ENCODE measurements around the gene PRIM2.
"Not testable (repeated sequence)": the region's sequence is repeated elsewhere in the genome, so short reads cannot be mapped to it uniquely, and the experiment has no call there.

DNA sequence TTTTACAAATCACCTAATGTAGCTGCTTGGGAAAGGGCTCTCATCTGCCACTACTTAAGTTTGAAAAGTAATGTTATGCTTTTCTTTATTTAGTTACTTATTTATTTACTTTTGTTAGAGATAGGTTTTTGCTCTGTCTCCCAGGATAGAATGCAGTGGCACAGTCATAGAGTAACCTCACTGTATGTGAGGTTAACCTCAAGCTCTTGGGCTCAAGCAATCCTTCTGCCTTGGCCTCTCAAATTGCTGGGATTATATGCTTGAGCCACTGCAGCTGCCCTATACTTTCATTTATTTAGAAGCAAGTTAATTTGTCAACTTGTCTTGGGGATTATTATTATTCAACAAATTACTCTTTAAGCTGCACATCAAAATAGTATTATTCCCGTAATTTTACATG lies 255.4 kb downstream of the PRIM2 start:
- not testable (repeated sequence) for TF ChIP-seq CHD1 (IDR thresholded peaks at IDR 0.05; ENCODE audit: low read depth, low read length); POLR2A (IDR thresholded peaks at IDR 0.05; ENCODE audit: low read depth, low read length); RAD21 (IDR thresholded peaks at IDR 0.05; ENCODE audit: low read length); RCOR1 (IDR thresholded peaks at IDR 0.05; ENCODE audit: insufficient replicate concordance, low read length); RFX5 (IDR thresholded peaks at IDR 0.05; ENCODE audit: low read depth, low read length); SMC3 (IDR thresholded peaks at IDR 0.05; ENCODE audit: low read depth, low read length); MXI1 (IDR thresholded peaks at IDR 0.05; ENCODE audit: borderline replicate concordance, low read depth, low read length); BHLHE40 (IDR thresholded peaks at IDR 0.05; ENCODE audit: low read depth, low read length); MAFK (IDR thresholded peaks at IDR 0.05; ENCODE audit: low read depth, low read length); MAZ (IDR thresholded peaks at IDR 0.05; ENCODE audit: borderline replicate concordance, low read depth, low read length); CEBPB (IDR thresholded peaks at IDR 0.05; ENCODE audit: low read depth, low read length)
- TF ChIP-seq, protein P1, sequence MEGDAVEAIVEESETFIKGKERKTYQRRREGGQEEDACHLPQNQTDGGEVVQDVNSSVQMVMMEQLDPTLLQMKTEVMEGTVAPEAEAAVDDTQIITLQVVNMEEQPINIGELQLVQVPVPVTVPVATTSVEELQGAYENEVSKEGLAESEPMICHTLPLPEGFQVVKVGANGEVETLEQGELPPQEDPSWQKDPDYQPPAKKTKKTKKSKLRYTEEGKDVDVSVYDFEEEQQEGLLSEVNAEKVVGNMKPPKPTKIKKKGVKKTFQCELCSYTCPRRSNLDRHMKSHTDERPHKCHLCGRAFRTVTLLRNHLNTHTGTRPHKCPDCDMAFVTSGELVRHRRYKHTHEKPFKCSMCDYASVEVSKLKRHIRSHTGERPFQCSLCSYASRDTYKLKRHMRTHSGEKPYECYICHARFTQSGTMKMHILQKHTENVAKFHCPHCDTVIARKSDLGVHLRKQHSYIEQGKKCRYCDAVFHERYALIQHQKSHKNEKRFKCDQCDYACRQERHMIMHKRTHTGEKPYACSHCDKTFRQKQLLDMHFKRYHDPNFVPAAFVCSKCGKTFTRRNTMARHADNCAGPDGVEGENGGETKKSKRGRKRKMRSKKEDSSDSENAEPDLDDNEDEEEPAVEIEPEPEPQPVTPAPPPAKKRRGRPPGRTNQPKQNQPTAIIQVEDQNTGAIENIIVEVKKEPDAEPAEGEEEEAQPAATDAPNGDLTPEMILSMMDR (conservative IDR thresholded peaks at IDR 0.05; ENCODE audit: low read depth, low read length): not testable (repeated sequence)
- TF ChIP-seq, protein P2, sequence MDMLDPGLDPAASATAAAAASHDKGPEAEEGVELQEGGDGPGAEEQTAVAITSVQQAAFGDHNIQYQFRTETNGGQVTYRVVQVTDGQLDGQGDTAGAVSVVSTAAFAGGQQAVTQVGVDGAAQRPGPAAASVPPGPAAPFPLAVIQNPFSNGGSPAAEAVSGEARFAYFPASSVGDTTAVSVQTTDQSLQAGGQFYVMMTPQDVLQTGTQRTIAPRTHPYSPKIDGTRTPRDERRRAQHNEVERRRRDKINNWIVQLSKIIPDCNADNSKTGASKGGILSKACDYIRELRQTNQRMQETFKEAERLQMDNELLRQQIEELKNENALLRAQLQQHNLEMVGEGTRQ (IDR thresholded peaks at IDR 0.05; ENCODE audit: low read depth, low read length): not testable (repeated sequence)

Data from IMR-90 (cell line).